GM20000 (cell line): ENCODE measurements around the gene TBX18.

Experiments
- DNase-seq: peaks from one replicate; pipeline ENCODE4 v3.0.0; 2012; ENCODE audit warnings: low spot score
- TF ChIP-seq, protein P1 (sequence below): IDR thresholded peaks from 2 replicates; pipeline ENCODE4 v1.5.1; 2012; ENCODE audit warnings: mild to moderate bottlenecking, control low read depth; ENCODE audit errors: extremely low read depth, missing control alignments

TBX18 gene

DNA sequence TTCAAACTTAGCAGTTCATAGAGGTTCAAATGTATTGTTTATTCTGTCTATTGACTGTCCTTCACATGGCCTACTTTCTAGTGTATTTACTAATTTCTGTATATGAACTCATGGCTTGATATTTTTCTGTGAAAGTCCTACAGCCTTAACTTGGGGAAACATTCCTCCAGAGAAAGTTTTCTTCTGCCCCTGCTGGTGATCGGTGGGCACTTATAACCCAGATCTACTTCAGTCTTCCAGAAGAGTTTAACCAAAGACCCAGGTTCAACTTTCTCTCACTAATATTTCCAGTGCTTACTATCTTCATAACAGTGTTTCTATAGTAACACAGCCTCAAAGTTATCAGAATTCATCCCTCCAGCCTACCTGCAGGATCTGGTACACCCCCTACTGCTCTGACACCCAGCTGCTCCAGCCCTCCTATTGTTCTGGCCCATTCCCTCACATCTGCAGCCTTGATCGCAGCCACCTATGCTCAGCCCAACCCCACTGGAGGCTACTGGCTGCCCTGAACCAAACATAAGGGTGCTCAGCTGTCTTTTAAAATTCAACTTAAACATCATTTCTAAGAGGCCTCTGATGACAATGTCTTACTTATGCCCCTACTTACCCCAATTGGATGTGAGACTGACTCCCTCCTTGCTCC is 72.3 kb downstream of the TBX18 start:
- DNase-seq = no peak
- TF ChIP-seq, protein P1, sequence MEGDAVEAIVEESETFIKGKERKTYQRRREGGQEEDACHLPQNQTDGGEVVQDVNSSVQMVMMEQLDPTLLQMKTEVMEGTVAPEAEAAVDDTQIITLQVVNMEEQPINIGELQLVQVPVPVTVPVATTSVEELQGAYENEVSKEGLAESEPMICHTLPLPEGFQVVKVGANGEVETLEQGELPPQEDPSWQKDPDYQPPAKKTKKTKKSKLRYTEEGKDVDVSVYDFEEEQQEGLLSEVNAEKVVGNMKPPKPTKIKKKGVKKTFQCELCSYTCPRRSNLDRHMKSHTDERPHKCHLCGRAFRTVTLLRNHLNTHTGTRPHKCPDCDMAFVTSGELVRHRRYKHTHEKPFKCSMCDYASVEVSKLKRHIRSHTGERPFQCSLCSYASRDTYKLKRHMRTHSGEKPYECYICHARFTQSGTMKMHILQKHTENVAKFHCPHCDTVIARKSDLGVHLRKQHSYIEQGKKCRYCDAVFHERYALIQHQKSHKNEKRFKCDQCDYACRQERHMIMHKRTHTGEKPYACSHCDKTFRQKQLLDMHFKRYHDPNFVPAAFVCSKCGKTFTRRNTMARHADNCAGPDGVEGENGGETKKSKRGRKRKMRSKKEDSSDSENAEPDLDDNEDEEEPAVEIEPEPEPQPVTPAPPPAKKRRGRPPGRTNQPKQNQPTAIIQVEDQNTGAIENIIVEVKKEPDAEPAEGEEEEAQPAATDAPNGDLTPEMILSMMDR = no peak

DNA sequence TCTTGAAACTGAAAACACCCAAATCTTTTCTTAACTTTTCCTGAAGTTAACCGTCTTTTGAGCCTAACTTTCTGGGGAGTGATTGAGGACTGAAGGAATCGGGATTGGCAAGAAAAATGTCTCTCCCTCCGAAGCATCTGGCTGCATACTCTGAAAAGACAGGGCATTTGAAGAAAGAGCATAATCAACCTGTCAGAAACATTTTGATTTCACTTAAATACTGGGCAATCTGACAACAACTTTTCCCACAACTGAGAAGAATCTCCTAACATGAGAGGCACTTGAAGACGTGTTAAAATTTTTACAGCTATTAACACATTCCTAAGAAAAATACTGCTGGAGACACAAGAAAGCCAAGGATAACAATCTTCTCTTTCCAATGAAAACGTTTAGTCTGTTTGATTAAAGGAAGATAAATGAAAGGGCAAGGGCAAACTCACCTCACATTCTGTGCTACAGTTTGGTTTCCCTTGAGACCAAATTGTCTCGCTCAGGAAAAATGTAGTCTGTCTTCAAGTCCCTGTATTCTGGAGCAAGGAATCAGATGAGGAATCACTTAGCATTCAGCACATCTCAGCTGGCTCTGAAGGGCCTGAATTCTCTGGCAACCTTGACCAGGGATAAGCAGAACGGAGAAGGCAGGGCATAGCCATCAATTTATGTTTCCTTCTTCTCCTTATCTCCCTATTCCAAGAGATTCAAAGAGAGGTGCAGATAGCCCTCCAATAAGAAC is 76.1 kb downstream of the TBX18 start:
- no peak for DNase-seq
- TF ChIP-seq, protein P1 = no peak

DNA sequence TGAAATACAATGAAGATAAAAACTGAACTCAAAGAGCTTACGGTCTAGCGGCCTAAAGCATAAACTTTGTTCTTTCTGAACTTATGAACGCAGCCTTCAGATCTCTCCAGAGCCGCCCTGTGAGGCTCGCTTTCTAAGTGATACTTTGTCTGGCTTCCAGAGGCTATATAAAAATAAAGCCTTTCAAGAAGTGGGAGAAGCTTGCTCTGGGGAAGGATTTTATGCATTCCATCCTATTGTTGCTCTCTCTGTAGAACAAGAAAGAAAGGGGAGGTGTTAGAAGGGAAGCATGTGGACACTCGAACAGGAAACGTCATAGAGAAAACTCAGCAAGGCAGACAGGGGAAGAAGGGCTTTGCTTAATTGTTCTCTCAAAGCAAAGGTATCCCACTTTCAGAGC is 77.0 kb downstream of the TBX18 start:
- TF ChIP-seq, protein P1 = no peak
- no peak for DNase-seq

GRCh38 chr6:84685983-84686584 is 78.3 kb downstream of the TBX18 start:
- TF ChIP-seq, protein P1 = peak; percentile 36
- DNase-seq = no peak

DNA sequence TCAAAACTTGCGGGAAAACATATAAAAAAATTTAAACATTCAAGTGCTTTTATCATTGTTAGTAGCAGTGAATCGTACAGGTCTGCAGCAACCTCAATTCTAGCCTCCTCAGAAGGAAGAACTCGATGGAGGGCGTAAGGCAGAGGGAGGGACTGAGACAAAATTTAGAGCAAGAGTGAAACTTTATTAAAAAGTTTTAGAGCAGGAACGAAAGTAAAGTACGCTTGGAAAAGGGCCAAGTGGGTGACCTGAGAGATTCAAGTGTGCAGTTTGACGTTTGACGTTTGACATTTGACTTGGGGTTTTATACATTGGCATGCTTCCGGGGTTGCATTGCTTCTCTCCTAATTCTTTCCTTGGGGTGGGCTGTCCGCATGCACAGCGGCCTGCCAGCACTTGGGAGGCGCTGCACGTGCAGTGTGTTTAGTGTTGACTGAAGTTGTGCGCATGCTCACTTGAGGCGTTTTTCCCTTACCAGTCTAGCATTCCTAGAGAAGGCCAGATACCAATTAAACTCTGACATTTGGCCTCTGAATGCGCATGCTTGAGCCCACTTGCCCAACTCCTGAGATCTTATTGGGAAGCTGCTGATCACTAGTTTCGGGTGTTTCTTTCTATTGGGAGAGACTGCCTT is 82.6 kb downstream of the TBX18 start:
- TF ChIP-seq, protein P1 = no peak
- DNase-seq = no peak

DNA sequence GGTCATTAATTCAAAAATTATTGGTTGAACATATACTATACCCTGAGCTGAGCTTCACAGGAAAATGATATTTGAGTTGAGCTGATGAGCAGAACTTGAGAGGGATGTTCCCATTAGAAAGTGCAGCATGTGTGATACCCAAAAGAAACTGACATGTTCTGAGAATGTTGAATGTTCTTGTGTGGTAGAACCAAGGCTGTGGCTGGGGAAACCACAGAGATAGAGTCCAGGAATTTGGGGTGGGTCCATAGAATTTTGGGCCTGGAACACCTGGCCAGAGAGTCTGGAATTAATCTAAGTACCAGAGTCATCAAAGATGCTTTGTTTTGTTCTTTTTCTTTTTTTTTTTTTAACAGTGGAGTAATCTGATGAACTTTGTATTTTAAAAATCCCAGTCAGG is 88.7 kb downstream of the TBX18 start:
- TF ChIP-seq, protein P1 = no peak

GRCh38 chr6:84674395-84674794 is 90.0 kb downstream of the TBX18 start:
- TF ChIP-seq, protein P1 = no peak
- no peak for DNase-seq

More for the DNA sequence above, 88.7 kb downstream of the TBX18 start:
- no peak for DNase-seq
